HL-60/S4 treated with retinoic acid at 250 ng/mL for 4 days and 3 days (cell line): ENCODE results near the gene MEIOC.

Source experiments
- in situ Hi-C: fragments of 300-500 bp; cut with MboI; formaldehyde crosslinking; loops from 2 replicates; pipeline ENCODE4 v1.7.0; 2022; ENCODE audit warnings: low sequenced_read_pairs

Gene MEIOC

DNA sequence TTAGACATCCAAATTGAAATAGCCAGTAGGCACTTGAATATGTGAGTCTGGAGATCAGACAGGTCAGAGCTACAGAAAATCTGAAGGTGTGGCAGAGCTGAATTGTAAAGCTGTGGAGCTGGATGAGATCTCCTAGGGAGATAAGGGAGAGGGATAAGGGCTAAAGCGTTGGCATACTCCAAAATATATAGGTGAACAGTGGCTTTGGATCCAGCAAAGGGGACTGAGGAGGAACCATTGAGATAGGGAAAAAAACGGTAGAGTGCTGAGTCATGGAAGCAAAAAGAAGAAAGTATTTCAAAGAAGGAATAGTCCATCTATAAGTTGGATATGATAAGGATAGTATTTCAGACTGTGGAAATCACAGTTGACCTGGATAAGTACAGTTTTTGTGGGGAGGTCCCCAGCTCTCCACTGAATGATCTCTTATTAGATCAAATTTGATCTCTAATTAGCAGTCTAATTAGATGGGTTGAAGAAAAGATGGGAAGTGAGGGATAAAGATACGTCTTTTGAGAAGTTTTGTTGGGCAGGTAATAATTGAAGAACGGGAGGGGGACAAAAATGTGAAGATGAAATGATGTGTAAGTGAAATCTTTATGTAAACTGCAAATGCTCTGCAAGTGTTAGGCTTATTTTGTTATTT lies 51.6 kb downstream of the MEIOC start:
- in situ Hi-C loops, result no loop called here

DNA sequence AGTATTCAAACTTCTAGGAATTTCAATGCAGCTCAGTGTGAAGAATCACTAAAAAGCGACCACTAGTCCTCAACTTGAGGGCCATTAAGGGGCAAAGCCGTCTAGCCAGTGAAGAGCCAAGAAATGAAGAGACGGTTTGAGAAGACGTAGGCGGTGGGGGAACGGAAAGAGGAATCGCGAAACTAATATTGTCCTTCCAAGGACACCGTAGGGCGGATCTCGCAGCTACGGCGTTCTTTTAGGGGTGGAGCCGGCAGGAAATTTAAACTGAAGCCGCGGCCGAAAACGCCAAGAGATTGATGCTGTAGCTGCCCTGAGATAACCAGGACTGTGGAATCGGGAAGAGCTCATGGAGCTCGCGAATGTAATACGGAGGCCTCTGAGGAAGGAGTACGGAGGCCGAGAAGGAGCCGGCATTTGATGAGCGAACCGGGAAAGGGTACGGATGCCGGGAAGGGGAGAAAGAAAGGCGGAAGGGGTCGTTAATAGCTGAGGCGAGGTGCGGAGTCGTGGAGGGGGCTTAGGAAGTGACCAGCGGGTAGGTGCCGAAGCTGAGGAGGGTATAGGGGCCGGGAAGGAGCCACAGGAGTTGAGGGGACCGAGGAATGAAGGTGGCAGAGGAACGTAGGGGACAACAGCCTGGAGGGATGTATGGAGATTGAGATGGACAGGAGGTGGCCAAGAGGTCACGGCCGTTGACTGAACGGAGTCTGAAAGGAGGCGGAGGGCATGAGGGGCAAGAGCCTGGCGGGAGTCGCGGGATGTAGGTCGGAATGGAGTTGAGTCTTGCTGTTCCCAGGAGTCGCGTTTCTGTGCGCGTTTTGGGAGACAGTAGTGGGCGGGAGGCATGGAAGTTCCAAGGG lies 52.4 kb downstream of the MEIOC start, which contains the start of gene DBF4B:
Gene DBF4B, plus strand, starts transcription at position 265 of the 863 bp plus-strand sequence. Its CDS starts 156 bp downstream, at position 421.
- in situ Hi-C loops, result no loop called here

DNA sequence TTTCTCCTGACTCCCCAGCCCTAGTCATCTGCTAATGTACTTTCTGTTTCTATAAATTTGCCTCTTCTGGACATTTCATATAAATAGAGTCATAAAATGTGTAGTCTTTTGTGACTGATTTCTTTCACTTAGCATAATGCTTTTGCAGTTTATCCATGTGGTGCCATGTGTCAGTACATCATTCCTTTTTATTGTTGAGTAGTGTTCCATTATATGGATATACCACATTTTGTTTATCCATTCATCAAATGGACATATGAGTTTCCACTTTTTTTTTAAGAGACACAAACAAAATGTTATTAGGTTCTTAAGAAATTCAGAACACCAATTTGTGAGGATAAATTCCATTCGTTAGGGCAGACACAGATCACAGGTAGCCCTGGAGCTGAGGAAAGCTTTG lies 63.2 kb downstream of the MEIOC start:
- in situ Hi-C loops, result no loop called here

DNA sequence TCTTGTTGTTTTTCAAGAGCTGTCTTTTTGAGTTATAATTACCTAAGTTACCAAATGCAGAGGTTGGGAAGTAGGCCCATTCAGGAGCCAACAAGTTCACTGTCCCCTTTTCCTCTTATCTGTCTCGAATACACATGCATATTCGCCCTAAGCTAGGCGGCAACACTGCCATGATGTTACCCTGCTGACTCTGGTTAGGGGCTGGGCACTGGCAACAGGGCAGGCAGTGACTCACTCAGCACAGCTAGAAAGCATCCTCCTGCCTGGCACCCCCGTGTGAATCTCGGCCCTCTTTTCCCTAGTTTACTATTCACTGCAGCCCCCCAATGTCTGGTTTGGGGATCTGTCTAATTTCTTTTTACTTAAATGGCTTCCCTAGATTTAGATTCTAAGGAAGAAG lies 66.0 kb downstream of the MEIOC start:
- in situ Hi-C loops, result no loop called here
